ENCODE measurements around the gene IL32.

The IL32 gene

DNA sequence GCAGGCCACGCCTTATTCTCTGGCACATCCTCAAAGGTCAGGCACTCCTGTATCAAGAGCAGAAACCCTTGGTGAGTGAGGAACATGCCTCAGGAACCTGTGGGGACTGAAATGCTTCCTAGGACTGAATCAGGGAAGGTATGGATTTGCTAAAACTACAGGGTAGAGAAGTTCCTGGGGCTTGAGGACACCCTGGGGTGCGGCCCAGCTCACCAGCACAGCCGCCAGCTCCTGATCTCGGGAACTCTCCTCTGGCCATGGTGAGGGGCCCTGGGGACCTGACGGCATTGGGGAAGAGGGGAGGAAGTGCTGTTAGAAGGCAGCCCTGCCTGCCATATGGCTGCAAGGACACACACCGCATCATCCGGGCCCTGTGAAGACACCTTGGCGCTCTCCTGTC, 26.1 kb downstream of the IL32 start:
- DNase-seq (ENCODE audit: low read depth) = no peak

DNA sequence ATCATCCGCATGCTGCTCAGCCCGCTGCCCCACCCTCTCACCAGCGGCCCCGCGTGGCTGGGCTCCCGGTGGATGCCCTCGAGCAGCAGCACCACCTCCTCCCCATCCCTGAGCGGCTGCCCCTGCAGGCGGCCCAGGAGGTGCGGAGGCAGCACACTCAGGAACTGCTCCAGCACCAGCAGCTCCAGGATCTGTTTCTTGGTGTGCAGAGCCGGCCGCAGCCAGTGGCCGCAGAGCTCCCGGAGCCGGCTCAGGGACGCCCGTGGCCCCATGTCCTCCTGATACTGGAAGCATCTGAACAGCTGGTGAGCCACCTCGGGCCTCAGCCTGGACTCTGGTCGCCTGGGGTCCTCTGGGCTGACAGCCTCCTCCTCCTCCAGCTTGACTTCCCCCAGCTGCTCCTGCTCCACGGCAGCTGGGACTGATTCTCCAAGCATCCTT, 27.1 kb downstream of the IL32 start:
- DNase-seq (ENCODE audit: low read depth) = no peak

DNA sequence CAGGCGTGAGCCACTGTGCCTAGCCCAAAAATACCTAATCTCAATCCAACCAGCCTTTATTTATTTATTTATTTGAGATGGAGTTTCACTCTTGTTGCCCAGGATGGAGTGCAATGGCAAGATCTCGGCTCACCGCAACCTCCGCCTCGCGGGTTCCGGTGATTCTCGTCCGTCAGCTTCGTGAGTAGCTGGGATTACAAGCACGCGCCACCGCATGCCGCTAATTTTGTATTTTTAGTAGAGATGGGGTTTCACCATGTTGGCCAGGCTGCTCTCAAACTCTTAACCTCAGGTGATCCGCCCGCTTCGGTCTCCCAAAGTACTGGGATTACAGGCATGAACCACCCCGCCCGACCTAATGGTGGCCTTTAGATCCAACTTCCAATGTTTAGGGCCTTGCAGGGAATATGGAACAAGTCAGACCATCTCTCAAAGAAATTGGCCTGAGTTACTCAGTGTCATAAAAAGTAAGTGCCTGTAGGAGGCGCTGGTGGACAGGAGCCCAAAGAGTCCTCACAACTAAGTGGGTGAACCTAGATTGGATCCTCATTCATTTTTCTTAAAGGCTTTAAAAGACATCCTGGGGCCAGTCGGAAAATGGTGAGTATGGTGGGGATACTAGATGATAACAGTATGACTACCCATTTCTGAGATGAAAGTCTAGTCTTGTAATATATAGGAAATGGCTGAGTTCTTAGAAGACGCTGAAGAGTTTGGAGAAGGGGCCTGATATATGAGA, 29.0 kb downstream of the IL32 start:
- no peak for DNase-seq (ENCODE audit: low read depth)

DNA sequence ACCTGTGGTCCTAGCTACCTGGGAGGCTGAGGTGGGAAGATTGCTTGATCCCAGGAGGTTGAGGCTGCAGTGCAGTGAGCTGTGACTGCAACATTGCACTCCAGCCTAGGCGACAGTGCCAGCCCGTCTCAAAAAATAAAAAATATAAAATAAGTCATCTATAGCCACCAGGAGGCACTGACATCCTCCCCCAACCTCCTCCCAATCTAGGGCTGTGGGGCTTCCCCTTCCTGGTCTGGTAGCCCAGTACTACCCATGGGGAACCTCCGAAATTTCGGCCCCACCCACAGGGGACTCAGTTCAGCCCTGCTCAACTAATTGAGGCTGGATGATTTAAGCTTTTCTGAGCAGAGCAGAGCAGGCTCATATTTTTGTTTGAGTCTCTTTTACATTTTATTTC, 30.4 kb downstream of the IL32 start:
- DNase-seq (ENCODE audit: low read depth) = no peak

DNA sequence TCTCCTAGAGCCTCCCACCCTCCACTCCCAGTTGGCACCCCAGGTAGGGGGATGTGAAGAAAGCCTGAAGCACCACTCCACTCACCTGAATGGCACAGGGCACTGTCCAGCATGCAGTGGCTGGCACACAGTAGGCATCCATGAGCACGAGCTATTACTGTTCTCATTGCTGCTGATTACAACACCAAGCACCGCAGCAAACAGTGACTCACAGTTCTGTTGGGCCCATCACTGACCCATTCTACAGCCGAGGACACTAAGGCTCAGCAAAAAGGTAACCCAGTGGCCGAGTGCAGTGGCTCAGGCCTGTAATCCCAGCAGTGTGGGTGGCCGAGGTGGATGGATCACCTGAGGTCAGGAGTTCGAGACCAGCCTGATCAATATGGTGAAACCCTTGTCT, 30.9 kb downstream of the IL32 start:
- no peak for DNase-seq (ENCODE audit: low read depth)

DNA sequence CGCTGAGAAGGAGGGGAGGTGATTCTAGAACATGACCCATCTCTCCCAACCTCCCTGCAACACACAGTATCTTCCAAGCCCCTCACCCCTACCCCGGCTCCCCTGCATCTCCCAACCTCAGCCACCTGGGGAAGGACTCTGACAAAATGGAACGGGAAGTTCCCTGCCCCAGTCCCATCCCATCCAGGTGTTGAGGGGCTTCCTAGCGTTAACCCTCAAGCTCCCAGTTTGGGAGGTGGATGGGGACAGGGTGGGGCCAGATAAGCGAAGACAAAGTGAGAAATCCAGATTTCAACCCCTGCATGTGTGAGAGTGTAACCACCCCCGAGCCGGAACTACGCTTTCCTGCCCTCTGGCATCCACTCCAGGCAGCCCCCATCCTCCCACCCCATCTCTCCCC, 31.8 kb downstream of the IL32 start:
- no peak for DNase-seq (ENCODE audit: low read depth)

DNA sequence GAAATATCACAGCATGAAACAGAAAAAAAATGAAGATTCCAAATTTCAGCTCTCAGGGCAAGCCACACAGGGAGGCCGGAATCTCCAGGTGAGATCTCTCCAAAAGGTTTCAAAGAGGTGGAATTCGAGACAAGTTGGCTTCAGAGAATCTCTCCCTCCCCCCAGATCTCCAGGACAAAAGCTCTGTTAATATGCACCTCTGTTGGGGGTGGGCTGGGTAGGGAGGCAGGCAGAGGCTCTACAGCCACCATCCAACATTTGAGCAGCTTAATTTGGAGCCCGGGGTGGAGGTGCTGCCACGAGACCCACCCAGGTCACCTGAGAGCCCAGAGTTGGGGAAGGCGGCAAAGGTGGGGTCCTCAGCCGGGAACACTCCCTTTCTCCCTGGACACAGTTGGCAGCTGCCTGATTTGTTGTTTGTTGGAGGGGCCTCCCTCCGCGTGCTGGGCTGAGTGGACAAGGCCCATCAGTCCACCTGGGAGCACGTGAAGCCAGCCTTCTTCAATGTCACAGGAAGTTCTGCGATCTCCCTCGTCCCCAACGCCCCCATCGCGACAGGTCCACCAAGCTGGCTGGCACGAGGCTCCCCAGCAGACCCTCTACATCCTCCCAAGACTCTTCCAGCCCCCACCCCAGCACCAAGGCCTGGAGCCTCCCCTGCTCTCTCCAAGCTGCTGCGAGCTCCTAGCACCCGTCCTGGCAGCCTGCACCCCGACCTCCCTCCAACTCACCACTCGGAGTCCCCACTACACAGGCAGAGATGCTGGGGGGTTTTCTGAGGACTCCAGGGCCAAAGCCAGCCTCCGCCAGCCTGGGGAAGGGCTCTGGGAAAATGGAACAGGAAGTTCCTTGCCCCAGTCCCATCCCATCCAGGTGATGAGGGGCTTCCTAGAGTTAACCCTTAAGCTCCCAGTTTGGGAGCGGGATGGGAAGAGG, 33.3 kb downstream of the IL32 start, which contains the start of gene ZSCAN10:
Gene ZSCAN10 (minus strand): TSS at position 836 of the 936 bp plus-strand sequence. CDS start 6,357 bp downstream, outside the sequence.
- DNase-seq (ENCODE audit: low read depth) = no peak

DNA sequence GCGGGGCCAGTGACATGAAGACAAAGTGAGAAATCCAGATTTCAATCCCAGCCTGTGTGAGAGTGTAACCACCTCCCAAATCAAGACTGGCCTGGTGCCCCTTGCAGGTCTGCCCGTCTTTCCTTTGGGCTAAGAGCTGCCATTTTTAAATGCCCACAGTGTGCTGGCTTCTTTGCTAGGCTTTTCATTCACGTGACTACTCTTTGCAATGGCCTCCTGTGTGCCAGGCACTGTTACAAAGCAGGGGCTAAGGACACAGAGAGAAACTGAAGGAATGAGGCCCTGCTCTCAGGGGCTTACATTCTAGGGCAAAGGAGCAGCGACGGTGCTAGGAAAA, 33.9 kb downstream of the IL32 start:
- DNase-seq (ENCODE audit: low read depth) = no peak

DNA sequence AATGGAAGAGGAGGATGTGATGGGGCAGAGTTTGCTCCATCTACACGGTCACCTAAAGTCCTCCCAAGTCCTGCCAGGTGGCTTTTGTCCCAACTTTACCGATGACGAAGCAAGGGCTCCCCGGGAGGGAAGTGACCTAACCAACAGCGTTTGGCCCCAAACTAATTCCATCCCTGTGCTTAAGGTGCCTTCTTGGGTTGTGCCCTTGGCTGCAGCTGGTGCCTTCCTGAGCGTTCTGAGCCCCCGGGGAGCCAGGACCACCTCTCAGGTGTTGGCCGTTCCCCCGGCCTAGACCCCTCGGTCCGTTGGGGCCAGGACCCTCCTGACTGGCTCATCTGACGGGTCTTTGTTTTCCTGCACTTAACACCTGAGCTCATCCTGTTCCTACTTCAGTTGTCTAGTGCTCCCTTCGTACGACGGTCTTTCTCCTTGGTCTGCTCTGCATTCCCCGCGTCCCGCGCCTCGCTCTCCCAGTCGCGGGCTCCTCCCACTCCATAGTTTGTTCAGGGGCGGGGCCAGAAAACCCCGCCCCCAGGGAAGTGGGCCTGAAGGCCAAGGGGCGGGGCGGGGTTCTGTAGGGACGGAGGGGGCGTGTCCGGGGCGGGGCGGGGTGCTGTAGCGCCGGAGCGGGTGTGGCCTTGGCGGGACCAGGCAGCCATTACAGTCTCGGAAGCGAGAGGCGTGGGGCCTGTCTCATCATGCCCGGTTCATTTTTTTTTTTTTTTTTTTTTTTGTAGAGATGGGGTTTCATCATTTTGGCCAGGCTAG, 34.5 kb downstream of the IL32 start:
- peak; percentile 75 for DNase-seq (ENCODE audit: low read depth)

DNA sequence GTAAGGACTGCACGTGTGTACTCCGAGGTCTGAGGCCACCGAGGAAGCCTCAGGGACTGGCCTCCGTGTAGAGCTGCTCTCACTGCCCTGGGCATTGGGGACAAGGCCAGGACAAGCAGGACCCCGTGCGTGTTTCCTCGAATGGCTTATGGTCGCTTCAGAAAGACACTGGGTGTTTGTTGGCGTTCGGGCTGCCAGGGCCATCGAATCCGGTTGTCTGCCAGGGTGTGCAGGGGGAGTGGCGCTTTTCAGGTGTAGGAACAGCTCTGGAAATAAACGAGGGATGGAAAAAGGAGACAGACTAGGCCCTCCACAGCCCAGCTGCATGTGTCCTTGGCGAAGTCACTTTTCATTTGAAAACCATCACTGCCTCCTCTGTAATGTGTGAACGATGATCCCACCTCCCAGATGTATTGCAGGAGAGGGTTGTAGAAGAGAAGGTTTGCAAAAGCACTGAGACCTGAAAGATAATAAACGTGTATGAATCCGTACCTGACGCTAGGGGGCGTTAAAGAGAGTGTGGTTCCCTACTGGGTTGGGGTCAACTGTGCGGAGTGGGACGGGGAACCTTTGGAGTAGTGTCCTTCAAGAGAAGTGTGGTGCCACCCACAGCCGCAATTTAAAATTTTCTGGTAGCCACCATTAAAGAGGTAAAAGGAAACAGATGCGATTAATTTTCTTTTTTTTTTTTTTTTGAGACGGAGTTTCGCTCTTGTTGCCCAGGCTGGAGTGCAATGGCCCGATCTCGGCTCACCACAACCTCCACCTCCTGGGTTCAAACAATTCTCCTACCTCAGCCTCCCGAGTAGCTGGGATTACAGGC, 35.8 kb downstream of the IL32 start:
- no peak for DNase-seq (ENCODE audit: low read depth)

DNA sequence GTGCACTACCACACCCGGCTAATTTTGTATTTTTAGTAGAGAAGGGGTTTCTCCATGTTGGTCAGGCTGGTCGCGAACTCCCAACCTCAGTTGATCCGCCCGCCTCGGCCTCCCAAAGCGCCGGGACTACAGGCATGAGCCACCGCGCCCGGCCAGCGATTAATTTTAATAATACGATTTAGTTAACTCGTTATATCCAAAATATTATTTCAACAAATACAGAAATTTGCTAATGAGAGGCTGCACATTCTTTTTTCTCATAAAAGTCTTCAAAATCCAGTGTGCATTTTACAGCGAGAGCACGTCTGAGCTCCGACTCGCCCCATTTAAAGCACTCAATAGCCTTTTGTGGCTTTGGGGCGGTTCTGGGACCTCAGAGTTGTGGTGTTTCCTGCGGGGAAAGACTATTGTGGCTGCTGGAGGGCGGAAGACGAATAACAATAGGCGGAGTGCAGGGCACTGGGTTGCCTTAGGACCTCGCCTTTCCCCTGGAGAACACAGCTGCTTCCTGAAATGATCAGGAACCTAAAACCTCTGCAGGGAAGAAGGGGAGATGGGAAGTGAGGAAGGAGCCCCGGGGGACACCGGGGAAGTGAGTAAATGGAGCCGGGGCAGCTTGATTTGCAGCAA, 36.5 kb downstream of the IL32 start:
- DNase-seq (ENCODE audit: low read depth) = no peak

DNA sequence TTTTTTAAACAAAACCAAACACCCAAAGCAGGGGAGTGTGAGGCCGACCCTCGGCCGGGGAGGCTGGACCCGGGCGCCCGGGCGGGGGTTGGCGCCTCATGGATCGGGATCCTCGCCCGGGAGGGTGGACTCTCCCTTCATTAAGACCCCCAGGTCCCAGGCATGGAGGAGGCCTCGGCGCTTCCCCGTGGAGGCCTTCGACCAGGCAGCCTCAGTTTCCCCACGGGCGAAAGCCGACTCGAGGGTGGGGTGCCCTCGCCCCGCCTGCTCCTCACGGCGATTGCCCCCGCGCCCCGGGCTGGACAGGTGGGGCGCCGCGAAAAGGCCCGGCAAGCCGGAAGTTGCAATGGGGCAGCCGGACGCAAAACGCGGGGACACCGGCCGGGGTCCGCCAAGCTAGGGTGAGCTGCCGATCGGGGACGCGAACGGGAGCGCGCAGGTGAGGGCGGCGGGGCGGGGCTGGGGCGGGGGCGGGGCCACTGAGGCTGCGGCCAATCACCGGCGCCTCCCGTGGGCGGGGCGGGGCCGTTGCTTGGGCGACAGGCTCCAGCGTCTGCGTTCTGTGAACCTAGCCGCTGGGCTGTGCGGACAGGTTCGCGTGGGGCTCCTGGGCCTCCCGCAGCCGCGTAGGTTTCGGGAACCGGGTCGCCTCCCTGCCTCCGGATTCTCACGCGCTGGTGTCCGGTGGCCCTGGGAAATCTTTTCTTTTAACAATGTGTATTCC, 40.9 kb downstream of the IL32 start:
- DNase-seq (ENCODE audit: low read depth) = peak; percentile 77

DNA sequence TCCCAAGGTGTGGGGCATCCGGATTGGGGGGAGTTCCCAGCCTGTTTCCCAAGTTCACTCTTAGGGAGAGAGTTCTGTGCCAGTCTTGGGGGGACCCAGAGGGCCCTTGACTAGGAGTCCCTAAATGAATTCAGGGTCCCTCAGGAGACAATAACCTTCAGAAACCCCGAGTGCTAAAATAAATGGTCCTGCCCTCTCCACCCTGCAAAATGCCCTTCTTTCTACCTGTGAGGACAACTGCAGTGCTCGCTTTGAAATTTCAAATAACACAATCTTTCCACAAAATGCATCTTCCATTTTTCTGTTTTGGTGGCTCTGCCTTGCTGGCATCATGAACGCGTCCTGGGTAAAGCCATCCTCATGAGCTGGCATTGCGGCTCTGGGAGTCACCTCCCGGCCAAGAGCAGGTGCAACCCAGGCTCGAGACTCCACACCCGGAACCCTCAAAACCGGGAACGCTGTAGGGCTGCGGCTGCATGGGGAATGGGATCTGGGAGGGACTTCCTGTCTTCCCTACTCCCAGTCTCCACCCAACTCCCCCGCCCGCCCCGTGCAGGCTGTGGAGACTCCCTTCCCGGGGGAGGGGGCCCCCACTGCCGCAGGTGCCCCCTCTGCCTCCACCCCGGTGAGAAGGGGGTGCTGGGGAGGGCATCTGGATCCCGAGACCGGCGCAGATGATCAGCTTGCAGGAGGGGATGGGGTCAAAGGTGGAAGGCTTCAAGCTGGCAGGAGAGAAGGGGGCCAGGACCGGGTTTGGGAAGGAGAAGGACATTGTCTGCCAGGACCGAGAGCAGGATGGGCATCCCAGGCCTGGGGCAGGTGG, 46.8 kb downstream of the IL32 start, which contains the start of gene ZNF205:
Gene ZNF205 (plus strand): TSS at position 529 of the 823 bp plus-strand sequence. CDS start 845 bp downstream, outside the sequence.
- no peak for DNase-seq (ENCODE audit: low read depth)

DNA sequence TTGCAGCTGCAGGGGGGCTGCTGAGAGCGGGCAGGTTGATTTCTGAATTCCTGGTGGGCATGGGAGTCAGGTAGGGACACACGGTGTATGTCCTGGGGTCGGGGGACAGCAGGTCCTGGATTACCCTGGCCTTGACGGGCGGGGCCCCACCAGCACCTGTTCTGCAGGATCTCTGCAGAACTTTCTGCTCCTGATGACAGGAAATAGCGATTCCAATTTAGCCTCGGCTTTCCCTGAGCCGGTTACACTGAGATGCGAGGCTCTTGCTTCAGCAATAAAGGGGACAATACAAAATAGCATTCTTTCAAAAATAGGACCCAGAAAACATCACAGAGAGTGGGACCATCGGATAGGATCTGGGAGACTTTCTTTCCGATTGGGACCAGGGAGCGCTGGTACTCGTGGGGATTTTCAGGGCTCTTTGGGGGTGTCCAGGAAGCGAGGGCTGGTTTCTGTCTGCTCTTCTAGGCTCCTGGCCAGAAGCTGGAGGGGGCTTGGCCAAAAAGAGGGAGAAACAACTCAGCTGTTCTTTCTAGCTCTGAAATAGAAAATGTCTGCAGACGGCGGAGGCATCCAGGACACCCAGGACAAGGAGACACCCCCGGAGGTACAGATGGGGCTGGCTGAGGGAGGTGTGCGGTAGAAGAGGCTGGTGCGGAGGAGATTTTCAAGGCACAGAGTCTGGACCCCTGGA, 47.6 kb downstream of the IL32 start:
- no peak for DNase-seq (ENCODE audit: low read depth)

DNA sequence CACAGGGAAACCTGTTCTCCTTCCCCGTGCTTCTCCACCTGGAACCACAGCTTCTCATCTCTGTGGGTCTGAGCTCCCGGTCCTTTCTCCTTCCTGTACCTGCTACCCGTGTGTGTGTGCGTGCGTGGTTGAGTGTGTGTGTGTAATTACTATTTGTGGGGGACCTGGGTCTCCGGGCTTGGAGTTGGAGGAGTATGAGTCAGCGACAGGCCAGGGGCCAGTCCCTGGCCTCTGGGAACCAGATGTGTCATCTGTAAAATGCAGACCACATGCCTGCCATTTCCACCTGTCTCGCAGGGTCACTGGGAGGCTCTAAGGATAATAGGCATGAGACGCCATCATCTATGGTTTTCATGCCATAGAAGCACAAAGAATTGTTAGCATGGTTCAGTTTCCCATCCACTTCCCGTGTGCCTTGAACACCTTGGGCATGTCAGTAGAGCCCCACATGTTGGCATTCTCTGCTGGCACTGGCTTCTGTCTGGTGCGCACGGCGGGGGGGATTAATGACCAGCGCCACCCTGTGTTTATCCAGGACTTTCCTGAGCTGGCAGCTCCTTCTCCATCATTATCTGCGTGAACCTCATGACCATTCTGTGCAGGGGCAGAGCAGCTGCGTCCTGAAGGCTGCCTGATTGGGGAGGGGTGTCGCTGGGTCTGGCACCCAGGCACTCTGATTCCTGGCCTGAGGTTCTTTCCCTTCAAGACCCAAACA, 48.5 kb downstream of the IL32 start:
- DNase-seq (ENCODE audit: low read depth) = no peak

DNA sequence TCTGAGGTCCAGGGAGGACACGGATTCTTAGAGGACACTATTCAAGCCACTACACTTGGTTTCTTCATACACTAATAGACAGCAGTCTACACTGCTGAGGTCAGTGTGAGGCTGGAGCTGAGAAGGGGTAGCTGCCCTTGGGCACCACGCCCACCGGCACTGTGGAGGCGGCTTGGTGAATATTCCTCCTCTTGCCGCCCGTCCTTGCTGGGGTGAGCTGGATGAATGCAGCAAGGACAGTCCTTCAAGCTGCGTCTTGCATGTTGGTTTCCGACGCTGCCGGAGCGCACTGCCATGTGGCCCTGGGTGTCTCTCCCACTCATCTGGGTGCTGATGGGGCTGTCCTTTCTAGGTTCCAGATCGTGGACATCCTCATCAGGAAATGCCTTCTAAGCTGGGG, 49.6 kb downstream of the IL32 start:
- no peak for DNase-seq (ENCODE audit: low read depth)

DNA sequence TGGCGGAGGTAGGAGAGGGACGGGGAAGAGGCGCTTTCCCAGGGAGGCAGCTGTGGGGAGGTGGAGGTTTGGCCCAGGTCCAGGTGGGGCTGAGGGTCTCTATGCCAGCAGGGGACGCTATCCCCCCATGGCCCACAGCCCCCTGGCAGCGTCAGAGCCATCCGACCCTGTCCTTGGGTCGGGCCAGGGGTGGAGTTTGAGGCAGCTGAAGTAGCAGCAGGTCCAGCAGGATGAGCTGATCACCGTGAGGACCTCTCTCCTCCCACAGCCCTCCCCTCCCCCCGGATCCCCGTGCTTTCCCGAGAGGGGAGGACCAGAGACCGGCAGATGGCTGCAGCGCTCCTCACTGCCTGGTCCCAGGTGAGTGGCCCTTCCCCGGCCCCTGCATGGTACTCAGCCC, 50.1 kb downstream of the IL32 start:
- DNase-seq (ENCODE audit: low read depth) = no peak

DNA sequence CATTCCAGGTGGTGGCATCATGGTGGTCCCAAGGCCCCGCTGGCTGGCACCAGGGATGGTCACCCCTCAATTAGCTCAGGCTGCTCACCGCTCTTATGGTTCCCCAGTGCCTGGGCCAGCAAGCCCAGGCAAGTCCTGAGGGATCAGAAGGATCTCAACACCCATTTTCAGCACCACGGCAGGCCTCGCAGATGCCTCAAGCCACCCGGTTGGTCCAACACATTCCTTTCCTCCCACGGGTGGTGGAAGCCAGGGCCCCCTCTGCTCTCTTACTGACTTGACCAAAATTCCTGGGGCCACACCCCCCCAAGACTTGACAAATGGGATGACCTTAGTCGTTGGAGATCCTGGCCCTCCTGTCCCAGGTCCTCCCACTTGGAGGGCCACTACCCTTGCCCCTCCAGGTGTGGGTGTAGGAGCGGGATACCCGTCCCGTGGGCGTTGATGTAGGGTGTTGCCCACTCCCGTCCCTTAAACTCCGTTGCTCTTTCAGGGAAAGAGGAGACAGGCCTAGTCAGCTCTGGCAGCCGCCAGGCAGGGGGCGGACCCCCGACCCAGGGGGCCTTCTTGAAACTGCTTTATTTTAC, 52.9 kb downstream of the IL32 start:
- no peak for DNase-seq (ENCODE audit: low read depth)
